Right renal pelvis (tissue), 4 donors: ENCODE data around the gene TBC1D8. TPM values are rescaled to one million over a fixed set of nuclear protein-coding genes. Genes with fewer than 3 reads are reported as not detected.

Experiments used
- DNase-seq, 4 donors: peaks; one replicate each; pipeline ENCODE4 v3.0.0-alpha.2; 2013; ENCODE audit warnings: low read depth in 4 of 4, low spot score in 3 of 4, missing footprints in 1 of 4
- polyA plus RNA-seq, 4 donors: library from polyadenylated mRNA; unstranded; fragments of 120-200 nt; gene quantifications; one replicate each; pipeline ENCODE4 v1.2.1, GENCODE V29; 2013; ENCODE audit not compliant: insufficient read length in 4 of 4

TBC1D8 gene
- polyA plus RNA-seq, 4 donors = 28.1 to 30.0 (median 29.5) TPM

GRCh38 chr2:100963026-100963375 lies 188.2 kb downstream of the TBC1D8 start:
- DNase-seq = no peak

- no peak for DNase-seq
Observed at GRCh38 chr2:100962366-100963025, 188.7 kb downstream of the TBC1D8 start.

- DNase-seq = no peak
Observed at GRCh38 chr2:100960688-100961087, 190.5 kb downstream of the TBC1D8 start.

GRCh38 chr2:100959225-100959880 lies 191.8 kb downstream of the TBC1D8 start:
- no peak for DNase-seq

- DNase-seq = no peak
Observed at GRCh38 chr2:100957996-100958653, 193.1 kb downstream of the TBC1D8 start.

Other genes starting within 250 kb of the TBC1D8 start
- 1,000 to 10,000 TPM; 2,508 to 2,984 (median 2,727) TPM for gene RPL31, start 149.1 kb downstream of the TBC1D8 start, polyA plus RNA-seq
- 10 to 100 TPM; 48.1 to 75.5 (median 59.8) TPM for gene CNOT11, start 101.5 kb upstream of the TBC1D8 start, polyA plus RNA-seq
- 10 to 100 TPM; 38.6 to 54.1 (median 42.0) TPM for gene RNF149, start 157.3 kb upstream of the TBC1D8 start, polyA plus RNA-seq
- under 1 TPM; 0.43 to 0.87 (median 0.62) TPM for gene CREG2, start 236.1 kb upstream of the TBC1D8 start, polyA plus RNA-seq